Measurements from ENCODE around the gene OBP2B. TPM values are rescaled to one million over a fixed set of nuclear protein-coding genes. Genes with fewer than 3 reads are reported as not detected.
A peak's percentile ranks its signal among the peaks of the same experiment; 100 is the strongest.

The OBP2B gene
- total and polyA plus RNA-seq, 9 of the 15 experiments (the other 6 are each of a cell fraction or from before 2014, with no cell fraction given), result not detected

- TF ChIP-seq, protein P1, sequence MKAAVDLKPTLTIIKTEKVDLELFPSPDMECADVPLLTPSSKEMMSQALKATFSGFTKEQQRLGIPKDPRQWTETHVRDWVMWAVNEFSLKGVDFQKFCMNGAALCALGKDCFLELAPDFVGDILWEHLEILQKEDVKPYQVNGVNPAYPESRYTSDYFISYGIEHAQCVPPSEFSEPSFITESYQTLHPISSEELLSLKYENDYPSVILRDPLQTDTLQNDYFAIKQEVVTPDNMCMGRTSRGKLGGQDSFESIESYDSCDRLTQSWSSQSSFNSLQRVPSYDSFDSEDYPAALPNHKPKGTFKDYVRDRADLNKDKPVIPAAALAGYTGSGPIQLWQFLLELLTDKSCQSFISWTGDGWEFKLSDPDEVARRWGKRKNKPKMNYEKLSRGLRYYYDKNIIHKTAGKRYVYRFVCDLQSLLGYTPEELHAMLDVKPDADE (conservative IDR thresholded peaks at IDR 0.05; ENCODE audit: control insufficient read depth, low read depth, low read length), result no peak; the same call in 1 of the 2 replicates
- TF ChIP-seq EZH2 (IDR thresholded peaks at IDR 0.05; ENCODE audit: borderline replicate concordance, low read depth, low read length) (no peak), KDM2B (CRISPR knock-in tag; IDR thresholded peaks at IDR 0.05) (no peak), HSF4 (CRISPR knock-in tag; IDR thresholded peaks at IDR 0.05; ENCODE audit: borderline replicate concordance) (no peak), ILK (tag; IDR thresholded peaks at IDR 0.05; ENCODE audit: borderline replicate concordance, low read depth) (no peak), IFI16 (CRISPR knock-in tag; IDR thresholded peaks at IDR 0.05) (no peak), ZFP36 (IDR thresholded peaks at IDR 0.05; ENCODE audit: low read depth, low read length, partially characterized antibody) (no peak), ZFPM2 (CRISPR knock-in tag; IDR thresholded peaks at IDR 0.05) (no peak), GATAD2A (IDR thresholded peaks at IDR 0.05) (no peak), RHOXF2B (CRISPR knock-in tag; conservative IDR thresholded peaks at IDR 0.05) (no peak), PRPF4 (IDR thresholded peaks at IDR 0.05; ENCODE audit: insufficient read depth, low read depth, low read length, poor library complexity, severe bottlenecking) (no peak), HCFC1 (IDR thresholded peaks at IDR 0.05; ENCODE audit: low read depth, low read length) (0 out of 2 replicates have a peak, but pooled peaks have one; percentile 9), ZNF766 (CRISPR knock-in tag; conservative IDR thresholded peaks at IDR 0.05) (no peak), PURB (CRISPR knock-in tag; IDR thresholded peaks at IDR 0.05; ENCODE audit: low read depth) (no peak), ZNF311 (CRISPR knock-in tag; IDR thresholded peaks at IDR 0.05) (no peak), FOXA3 (CRISPR knock-in tag; conservative IDR thresholded peaks at IDR 0.05 in 1 of 2, IDR thresholded peaks at IDR 0.05 in 1 of 2) (no peak), ATF7 (IDR thresholded peaks at IDR 0.05) (0 out of 2 replicates have a peak, but pooled peaks have one; percentile 17), KLF13 (tag; IDR thresholded peaks at IDR 0.05; ENCODE audit: borderline replicate concordance, low read depth) (peak; percentile 67; the same call in 1 of the 2 replicates), XRCC4 (IDR thresholded peaks at IDR 0.05; ENCODE audit: extremely low read depth, insufficient read depth, insufficient read length) (no peak), ZNF140 (CRISPR knock-in tag; IDR thresholded peaks at IDR 0.05) (no peak)
- TF ChIP-seq, protein P2, sequence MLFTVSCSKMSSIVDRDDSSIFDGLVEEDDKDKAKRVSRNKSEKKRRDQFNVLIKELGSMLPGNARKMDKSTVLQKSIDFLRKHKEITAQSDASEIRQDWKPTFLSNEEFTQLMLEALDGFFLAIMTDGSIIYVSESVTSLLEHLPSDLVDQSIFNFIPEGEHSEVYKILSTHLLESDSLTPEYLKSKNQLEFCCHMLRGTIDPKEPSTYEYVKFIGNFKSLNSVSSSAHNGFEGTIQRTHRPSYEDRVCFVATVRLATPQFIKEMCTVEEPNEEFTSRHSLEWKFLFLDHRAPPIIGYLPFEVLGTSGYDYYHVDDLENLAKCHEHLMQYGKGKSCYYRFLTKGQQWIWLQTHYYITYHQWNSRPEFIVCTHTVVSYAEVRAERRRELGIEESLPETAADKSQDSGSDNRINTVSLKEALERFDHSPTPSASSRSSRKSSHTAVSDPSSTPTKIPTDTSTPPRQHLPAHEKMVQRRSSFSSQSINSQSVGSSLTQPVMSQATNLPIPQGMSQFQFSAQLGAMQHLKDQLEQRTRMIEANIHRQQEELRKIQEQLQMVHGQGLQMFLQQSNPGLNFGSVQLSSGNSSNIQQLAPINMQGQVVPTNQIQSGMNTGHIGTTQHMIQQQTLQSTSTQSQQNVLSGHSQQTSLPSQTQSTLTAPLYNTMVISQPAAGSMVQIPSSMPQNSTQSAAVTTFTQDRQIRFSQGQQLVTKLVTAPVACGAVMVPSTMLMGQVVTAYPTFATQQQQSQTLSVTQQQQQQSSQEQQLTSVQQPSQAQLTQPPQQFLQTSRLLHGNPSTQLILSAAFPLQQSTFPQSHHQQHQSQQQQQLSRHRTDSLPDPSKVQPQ (CRISPR knock-in tag; IDR thresholded peaks at IDR 0.05; ENCODE audit: borderline replicate concordance), result no peak
- TF ChIP-seq, protein P3, sequence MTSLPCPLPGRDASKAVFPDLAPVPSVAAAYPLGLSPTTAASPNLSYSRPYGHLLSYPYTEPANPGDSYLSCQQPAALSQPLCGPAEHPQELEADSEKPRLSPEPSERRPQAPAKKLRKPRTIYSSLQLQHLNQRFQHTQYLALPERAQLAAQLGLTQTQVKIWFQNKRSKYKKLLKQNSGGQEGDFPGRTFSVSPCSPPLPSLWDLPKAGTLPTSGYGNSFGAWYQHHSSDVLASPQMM (CRISPR knock-in tag; IDR thresholded peaks at IDR 0.05), result no peak
- TF ChIP-seq, protein P4, sequence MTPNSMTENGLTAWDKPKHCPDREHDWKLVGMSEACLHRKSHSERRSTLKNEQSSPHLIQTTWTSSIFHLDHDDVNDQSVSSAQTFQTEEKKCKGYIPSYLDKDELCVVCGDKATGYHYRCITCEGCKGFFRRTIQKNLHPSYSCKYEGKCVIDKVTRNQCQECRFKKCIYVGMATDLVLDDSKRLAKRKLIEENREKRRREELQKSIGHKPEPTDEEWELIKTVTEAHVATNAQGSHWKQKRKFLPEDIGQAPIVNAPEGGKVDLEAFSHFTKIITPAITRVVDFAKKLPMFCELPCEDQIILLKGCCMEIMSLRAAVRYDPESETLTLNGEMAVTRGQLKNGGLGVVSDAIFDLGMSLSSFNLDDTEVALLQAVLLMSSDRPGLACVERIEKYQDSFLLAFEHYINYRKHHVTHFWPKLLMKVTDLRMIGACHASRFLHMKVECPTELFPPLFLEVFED (CRISPR knock-in tag; conservative IDR thresholded peaks at IDR 0.05), result no peak
Observed at GRCh38 chr9:133238851-133239532, 29.9 kb upstream of the OBP2B start (continued).

All from K562 (cell line).